HCT116 (cell line): ENCODE results near the gene IQCH.

ENCODE experiments used
- CTCF ChIP-seq, 3 experiments: fragments of 200-600 bp in 1 of 3; sonication (generic) in 1 of 3; IDR thresholded peaks in 2 of 3; conservative IDR thresholded peaks in 1 of 3; 2 replicates each; pipeline ENCODE4 v1.5.1; 2012 to 2017; ENCODE audit warnings: low read depth in 2 of 3, low read length in 2 of 3, antibody characterized with exemption in 1 of 3, borderline replicate concordance in 1 of 3, control low read depth in 1 of 3, mild to moderate bottlenecking in 1 of 3, mixed read lengths in 1 of 3, mixed run types in 1 of 3, moderate library complexity in 1 of 3; ENCODE audit not compliant: insufficient read depth in 1 of 3
- EZH2phosphoT487 ChIP-seq: fragments of 200-600 bp; IDR thresholded peaks from 2 replicates; pipeline ENCODE4 v1.6.1; 2018; ENCODE audit warnings: antibody characterized with exemption, borderline replicate concordance
- POLR2A ChIP-seq: IDR thresholded peaks from 2 replicates; pipeline ENCODE4 v1.7.0; 2011; ENCODE audit warnings: borderline replicate concordance; ENCODE audit not compliant: insufficient read depth, insufficient read length; ENCODE audit errors: extremely low read depth
- POLR2AphosphoS5 ChIP-seq: IDR thresholded peaks from 2 replicates; pipeline ENCODE4 v1.6.1; 2011; ENCODE audit warnings: mild to moderate bottlenecking, low read depth, low read length, moderate library complexity
- RAD21 ChIP-seq: IDR thresholded peaks from 2 replicates; pipeline ENCODE4 v1.6.1; 2012; ENCODE audit warnings: low read depth, mild to moderate bottlenecking

GRCh38 chr15:67547064-67547463 is 292.5 kb downstream of the IQCH start:
- no peak for TF ChIP-seq POLR2A
- no peak for TF ChIP-seq CTCF (IDR thresholded peaks at IDR 0.05 in 2 of 3, conservative IDR thresholded peaks at IDR 0.05 in 1 of 3; ENCODE audit: borderline replicate concordance in 1 of 3, insufficient read depth in 1 of 3, low read depth in 2 of 3, low read length in 2 of 3)
- TF ChIP-seq RAD21, result no peak
- TF ChIP-seq POLR2AphosphoS5, result no peak
- no peak for TF ChIP-seq EZH2phosphoT487
